HG03103 (cell line): Measurements from ENCODE around the gene AMER3.

Experiments
- ATAC-seq: cut with Tn5 transposase; IDR thresholded peaks from one replicate; pipeline ENCODE4 v1.9.1; 2021; ENCODE audit warnings: low read depth; ENCODE audit not compliant: unreplicated experiment

AMER3 gene

GRCh38 chr2:130778781-130779180 lies 23.4 kb downstream of the AMER3 start:
- ATAC-seq, result no peak

- ATAC-seq, result no peak
Observed at GRCh38 chr2:130785466-130786055, 30.2 kb downstream of the AMER3 start.

GRCh38 chr2:130786076-130786475 lies 30.7 kb downstream of the AMER3 start:
- no peak for ATAC-seq

- no peak for ATAC-seq
Observed at GRCh38 chr2:130787841-130788240, 32.5 kb downstream of the AMER3 start.

GRCh38 chr2:130790312-130790711 lies 35.0 kb downstream of the AMER3 start:
- no peak for ATAC-seq

- ATAC-seq, result no peak
Observed at GRCh38 chr2:130790804-130791616, 35.7 kb downstream of the AMER3 start.

- ATAC-seq, result no peak
Observed at GRCh38 chr2:130791617-130791939, 36.2 kb downstream of the AMER3 start.

- ATAC-seq, result no peak
Observed at GRCh38 chr2:130795431-130795830, 40.1 kb downstream of the AMER3 start.

GRCh38 chr2:130796290-130796689 lies 41.0 kb downstream of the AMER3 start:
- no peak for ATAC-seq

- peak; percentile 90 for ATAC-seq
Observed at GRCh38 chr2:130797493-130798435, 42.4 kb downstream of the AMER3 start.

- ATAC-seq, result no peak
Observed at GRCh38 chr2:130798472-130799218, 43.3 kb downstream of the AMER3 start.

- ATAC-seq, result no peak
Observed at GRCh38 chr2:130799295-130799694, 44.0 kb downstream of the AMER3 start.

GRCh38 chr2:130805613-130806012 lies 50.3 kb downstream of the AMER3 start:
- no peak for ATAC-seq

GRCh38 chr2:130806370-130806769 lies 51.0 kb downstream of the AMER3 start:
- no peak for ATAC-seq

- no peak for ATAC-seq
Observed at GRCh38 chr2:130807659-130808385, 52.5 kb downstream of the AMER3 start.

- no peak for ATAC-seq
Observed at GRCh38 chr2:130808482-130809268, 53.3 kb downstream of the AMER3 start.

- no peak for ATAC-seq
Observed at GRCh38 chr2:130810490-130810889, 55.1 kb downstream of the AMER3 start.

- no peak for ATAC-seq
Observed at GRCh38 chr2:130813722-130814121, 58.4 kb downstream of the AMER3 start.
